Keratinocyte (primary cell): ENCODE measurements around the gene ANAPC5. TPM values are rescaled to one million over a fixed set of nuclear protein-coding genes. Genes with fewer than 3 reads are reported as not detected.

Source experiments
- DNase-seq: peaks from one replicate; pipeline ENCODE4 v3.0.0-alpha.2; 2011; ENCODE audit warnings: low read depth, missing footprints, low spot score
- FAIRE-seq: peaks from 2 replicates; lab custom pipeline; 2011; peaks lifted over from hg19 to GRCh38; lab: Jason Lieb, UNC
- H2AFZ ChIP-seq: 2 replicates; pipeline ENCODE4 v1.6.0; 2012; ENCODE audit warnings: low read length, control low read depth, inconsistent platforms; ENCODE audit not compliant: control insufficient read depth
- H3K27ac ChIP-seq: 2 replicates; pipeline ENCODE4 v1.5.1; 2011; ENCODE audit warnings: low read length; ENCODE audit not compliant: control insufficient read depth, insufficient read depth
- H3K27me3 ChIP-seq: 3 replicates; pipeline ENCODE4 v1.6.0; 2011; ENCODE audit warnings: low read length; ENCODE audit not compliant: control insufficient read depth, insufficient read depth; ENCODE audit errors: extremely low read depth
- H3K36me3 ChIP-seq, 2 experiments: 2 replicates in 1 of 2; 3 replicates in 1 of 2; pipeline ENCODE4 v1.5.1; 2011; ENCODE audit warnings: low read length in 2 of 2, mild to moderate bottlenecking in 1 of 2; ENCODE audit not compliant: control insufficient read depth in 2 of 2, insufficient read depth in 2 of 2; ENCODE audit errors: extremely low read depth in 1 of 2
- H3K4me1 ChIP-seq: 3 replicates; pipeline ENCODE4 v1.5.1; 2011; ENCODE audit warnings: low read length; ENCODE audit not compliant: control insufficient read depth, insufficient read depth; ENCODE audit errors: extremely low read depth
- H3K4me2 ChIP-seq: 3 replicates; pipeline ENCODE4 v1.6.0; 2011; ENCODE audit warnings: low read depth, low read length; ENCODE audit not compliant: control insufficient read depth, insufficient read depth; ENCODE audit errors: extremely low read depth
- H3K4me3 ChIP-seq, 3 experiments: fragments of 200-600 bp in 1 of 3; sonication (generic) in 1 of 3; 2 replicates in 2 of 3; 3 replicates in 1 of 3; pipeline ENCODE4 v1.5.1; 2011 to 2016; ENCODE audit warnings: low read length in 3 of 3, mild to moderate bottlenecking in 3 of 3, control low read depth in 2 of 3, inconsistent platforms in 1 of 3, low read depth in 1 of 3, mixed read lengths in 1 of 3, mixed run types in 1 of 3, moderate library complexity in 1 of 3; ENCODE audit not compliant: control insufficient read depth in 2 of 3, insufficient read depth in 2 of 3; ENCODE audit errors: extremely low read depth in 1 of 3
- H3K79me2 ChIP-seq: 2 replicates; pipeline ENCODE4 v1.6.0; 2012; ENCODE audit warnings: low read length; ENCODE audit not compliant: control insufficient read depth, insufficient read depth
- H3K9ac ChIP-seq: 3 replicates; pipeline ENCODE4 v1.6.0; 2011; ENCODE audit warnings: low read length; ENCODE audit not compliant: control insufficient read depth, insufficient read depth; ENCODE audit errors: extremely low read depth
- H3K9me1 ChIP-seq: 3 replicates; pipeline ENCODE4 v1.6.0; 2011; ENCODE audit warnings: low read length; ENCODE audit not compliant: control insufficient read depth, insufficient read depth; ENCODE audit errors: extremely low read depth
- H3K9me3 ChIP-seq: 2 replicates; pipeline ENCODE4 v1.5.1; 2012; ENCODE audit warnings: low read depth, low read length; ENCODE audit not compliant: control insufficient read depth
- H4K20me1 ChIP-seq: 3 replicates; pipeline ENCODE4 v1.6.0; 2011; ENCODE audit warnings: low read length; ENCODE audit not compliant: control insufficient read depth, insufficient read depth; ENCODE audit errors: extremely low read depth
- CTCF ChIP-seq, 3 experiments: IDR thresholded peaks in 1 of 3; conservative IDR thresholded peaks in 1 of 3; optimal IDR thresholded peaks in 1 of 3; 2 replicates in 2 of 3; 3 replicates in 1 of 3; pipeline versions ENCODE3 to v1.5.1; 2011; ENCODE audit warnings: low read length in 3 of 3, mild to moderate bottlenecking in 3 of 3, moderate library complexity in 2 of 3, control low read depth in 1 of 3, inconsistent platforms in 1 of 3; ENCODE audit not compliant: insufficient read depth in 2 of 3; ENCODE audit errors: extremely low read depth in 1 of 3
- EZH2 ChIP-seq: IDR thresholded peaks from one replicate; pipeline ENCODE4 v1.6.1; 2012; ENCODE audit warnings: inconsistent platforms, mild to moderate bottlenecking, low read length, moderate library complexity
- dilution Hi-C: fragments of 300-500 bp; cut with MboI; formaldehyde crosslinking; loops from one replicate; pipeline ENCODE4 v1.7.0; 2020; ENCODE audit warnings: low sequenced_read_pairs; ENCODE audit not compliant: extremely low pct_ligation_motif_present
- polyA plus RNA-seq, 5 experiments: library from polyadenylated mRNA; depleted of rRNA in 3 of 5; stranded (reverse) in 3 of 5; stranded (forward) in 1 of 5; unstranded in 1 of 5; fragments of >200 nt; gene quantifications; 1 replicate in 1 of 5; 2 replicates in 3 of 5; 3 replicates in 1 of 5; pipeline versions ENCODE4 v1.2.1 to v1.2.3, GENCODE V29; 2011 to 2012; ENCODE audit warnings: missing spikeins in 2 of 5, low read depth in 1 of 5, low replicate concordance in 1 of 5

ANAPC5 gene
- polyA plus RNA-seq, 1 donor (not counting 4 experiments of a cell fraction or from before 2014, with no cell fraction given) = 115 TPM

DNA sequence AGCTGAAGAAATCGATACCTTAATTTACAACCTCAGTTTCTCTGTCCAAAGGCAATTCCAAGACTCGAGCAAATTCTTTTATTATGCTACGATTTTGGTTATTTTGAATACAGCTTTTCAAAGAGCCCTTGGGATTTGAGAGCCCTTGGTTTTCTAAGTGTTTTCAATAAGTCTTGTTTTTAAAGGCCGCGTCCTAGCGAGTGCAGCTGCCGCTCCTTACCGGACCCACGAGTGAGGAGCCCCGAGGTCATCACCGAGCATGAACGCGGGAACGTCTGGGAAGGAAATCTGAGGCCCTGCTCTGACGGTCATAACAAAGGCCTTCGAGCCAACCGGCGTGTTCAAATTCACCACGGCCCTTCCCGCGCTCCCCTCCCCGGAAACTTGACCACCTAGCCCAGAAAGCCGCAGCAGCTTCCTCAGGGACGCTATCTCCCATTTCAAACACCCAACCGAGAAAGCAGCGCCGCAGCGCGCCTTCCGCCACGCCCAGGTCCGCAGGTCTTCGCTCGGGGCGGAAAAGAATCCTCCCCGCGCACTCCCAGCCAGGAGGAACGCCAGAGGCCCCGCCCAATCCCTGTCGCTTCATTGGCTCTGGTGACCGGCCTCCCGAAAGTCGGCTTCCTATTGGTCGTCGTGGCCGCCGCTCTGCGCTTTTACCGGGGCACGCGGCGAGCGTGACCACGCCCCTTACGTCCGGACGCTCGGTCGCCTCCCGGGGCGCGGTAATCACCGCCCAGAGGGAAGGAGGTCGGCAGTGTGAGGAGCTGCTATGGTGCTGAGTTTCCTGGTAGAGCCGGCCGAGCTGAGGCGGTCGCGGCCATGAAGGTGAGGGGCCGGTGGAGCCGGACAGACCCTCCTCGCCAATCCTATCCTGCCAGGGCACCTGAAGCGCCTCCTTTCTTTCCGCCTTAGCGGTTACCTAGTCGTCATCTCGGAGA, 47.5 kb upstream of the ANAPC5 start, which contains the start of gene RNF34:
Gene RNF34, plus strand, starts transcription at position 728 of the 941 bp plus-strand sequence. Its CDS starts 95 bp downstream, at position 823.
- peaks cover 2 to 7% of the 10 kb centered on the region in 2 experiments for H3K36me3 ChIP-seq
- H2AFZ ChIP-seq = peak within 1 kb of the TSS; percentile 93
- H3K9me1 ChIP-seq = no peaks in the 10 kb centered on the region
- FAIRE-seq (no peak), DNase-seq (peak; percentile 84)
- peaks cover 14% of the 10 kb centered on the region for H3K4me1 ChIP-seq
- H3K27me3 ChIP-seq = no peaks in the 10 kb centered on the region
- H3K9me3 ChIP-seq = no peaks in the 10 kb centered on the region
- TF ChIP-seq CTCF (optimal IDR thresholded peaks at IDR 0.05 in 1 of 3, IDR thresholded peaks at IDR 0.05 in 1 of 3, conservative IDR thresholded peaks at IDR 0.05 in 1 of 3; ENCODE audit: extremely low read depth in 1 of 3, insufficient read depth in 2 of 3, low read length in 3 of 3) (peak in 1 of 3 experiments; percentile 16), EZH2 (no peak)
- H3K27ac ChIP-seq = peak within 1 kb of the TSS; percentile 90
- peak within 1 kb of the TSS; percentile 94 for H3K9ac ChIP-seq
- H3K4me2 ChIP-seq = peak within 1 kb of the TSS; percentile 86
- dilution Hi-C loops = no loop called here
- no peaks in the 10 kb centered on the region for H4K20me1 ChIP-seq
- peaks cover 46% of the 10 kb centered on the region for H3K79me2 ChIP-seq
- peak within 1 kb of the TSS; percentile 69 to 97 (median 97) for H3K4me3 ChIP-seq

- FAIRE-seq (no peak), DNase-seq (no peak)
- dilution Hi-C loops = no loop called here
- H4K20me1 ChIP-seq = no peaks in the 10 kb centered on the region
- H3K9me1 ChIP-seq = no peaks in the 10 kb centered on the region
- H3K4me2 ChIP-seq = peak overlapping the region; percentile 86
- H3K9me3 ChIP-seq = no peaks in the 10 kb centered on the region
- TF ChIP-seq EZH2 (no peak), CTCF (optimal IDR thresholded peaks at IDR 0.05 in 1 of 3, IDR thresholded peaks at IDR 0.05 in 1 of 3, conservative IDR thresholded peaks at IDR 0.05 in 1 of 3; ENCODE audit: extremely low read depth in 1 of 3, insufficient read depth in 2 of 3, low read length in 3 of 3) (no peak)
- H3K4me1 ChIP-seq = peaks cover 14% of the 10 kb centered on the region
- no peak overlapping the region for H3K9ac ChIP-seq
- H3K4me3 ChIP-seq = no peak overlapping the region
- no peak overlapping the region for H3K27ac ChIP-seq
- no peak overlapping the region for H2AFZ ChIP-seq
- peaks cover 33% of the 10 kb centered on the region for H3K79me2 ChIP-seq
- H3K36me3 ChIP-seq = peaks cover 2 to 5% of the 10 kb centered on the region in 2 experiments
- H3K27me3 ChIP-seq = no peaks in the 10 kb centered on the region
Measured at GRCh38 chr12:121398355-121398754, 46.1 kb upstream of the ANAPC5 start.
